Measurements from ENCODE around the gene CCDC186.

Gene CCDC186

DNA sequence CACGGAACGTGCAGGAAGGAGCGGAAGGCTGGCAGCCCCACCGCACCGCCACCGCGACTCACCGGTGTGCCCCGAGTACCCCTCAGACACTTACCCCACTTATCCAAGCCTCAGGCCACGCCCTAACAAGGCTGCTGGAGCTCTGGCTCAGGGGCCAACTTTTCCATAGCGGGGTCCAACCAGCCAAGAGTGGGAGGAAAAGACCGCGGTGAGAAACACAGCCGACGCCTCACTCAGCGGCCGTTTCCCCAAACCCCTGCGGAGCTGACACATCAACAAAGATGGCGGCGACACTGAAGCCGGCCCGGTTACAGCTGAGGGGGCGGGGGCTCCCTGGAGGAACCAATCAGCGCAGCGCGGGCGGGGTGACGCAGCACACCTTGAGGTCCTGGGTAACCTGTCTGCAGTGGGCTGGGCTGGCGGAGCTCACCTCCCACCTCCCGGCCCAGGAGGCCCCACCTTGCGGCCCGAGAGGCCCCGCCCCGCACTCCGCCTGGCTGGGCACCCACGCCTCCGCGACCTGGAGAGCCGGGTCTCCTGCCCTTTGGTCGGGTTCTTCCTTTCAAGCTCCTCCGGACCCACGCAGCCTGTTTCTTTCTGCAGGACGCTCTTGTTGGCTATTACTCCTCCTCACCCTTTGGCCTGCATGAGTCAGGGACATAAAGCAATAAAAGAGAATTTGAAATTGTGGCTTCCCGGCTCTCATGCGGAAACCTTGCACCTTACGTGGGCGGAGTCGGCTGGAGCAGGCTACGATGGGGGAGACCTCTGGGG lies at the start of gene CCDC186:
Gene CCDC186, minus strand, starts transcription at position 283 of the 774 bp plus-strand sequence. CDS start 10,935 bp downstream, outside the sequence.
- peak; percentile 98 for DNase-seq (ENCODE audit: low spot score)

DNA sequence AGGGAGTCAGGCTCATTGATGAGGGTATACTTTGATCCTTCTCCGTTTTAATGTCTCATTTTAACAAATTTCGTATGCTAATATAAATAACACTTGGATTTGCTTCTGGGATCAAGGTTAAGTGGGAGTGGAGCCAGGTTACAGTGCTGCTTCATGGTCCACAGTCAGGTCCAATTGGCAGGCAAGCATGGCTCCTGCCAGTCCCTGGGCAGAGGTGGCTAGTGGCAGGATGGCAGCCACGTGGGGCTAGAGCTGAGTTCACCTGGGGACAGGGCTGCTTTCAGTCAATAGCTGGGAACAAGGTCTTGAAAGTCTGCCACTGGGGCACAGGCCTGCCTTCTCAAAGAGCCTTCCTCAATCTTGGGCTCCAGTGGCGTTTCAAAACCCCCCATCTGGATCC lies 49.1 kb upstream of the CCDC186 start:
- DNase-seq (ENCODE audit: low spot score): no peak

DNA sequence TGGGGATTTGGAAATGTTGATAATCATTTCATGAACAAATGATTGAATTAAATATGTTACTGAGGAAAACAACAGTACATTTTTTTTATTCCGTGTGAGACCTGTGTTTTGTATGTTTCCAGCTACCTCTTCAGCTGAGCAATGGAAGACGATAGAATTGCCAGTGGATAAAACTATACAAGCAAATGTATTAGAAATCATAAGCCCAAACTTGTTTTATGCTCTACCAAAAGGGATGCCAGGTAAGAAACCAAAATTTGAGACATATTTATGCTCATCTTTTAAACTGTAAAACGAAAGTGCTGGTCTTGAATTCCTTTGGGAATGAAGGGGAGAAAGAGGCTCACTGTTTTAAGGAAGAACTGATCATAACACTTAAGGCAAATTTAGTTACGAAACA lies 47.2 kb upstream of the CCDC186 start:
- no peak for DNase-seq (ENCODE audit: low spot score)

DNA sequence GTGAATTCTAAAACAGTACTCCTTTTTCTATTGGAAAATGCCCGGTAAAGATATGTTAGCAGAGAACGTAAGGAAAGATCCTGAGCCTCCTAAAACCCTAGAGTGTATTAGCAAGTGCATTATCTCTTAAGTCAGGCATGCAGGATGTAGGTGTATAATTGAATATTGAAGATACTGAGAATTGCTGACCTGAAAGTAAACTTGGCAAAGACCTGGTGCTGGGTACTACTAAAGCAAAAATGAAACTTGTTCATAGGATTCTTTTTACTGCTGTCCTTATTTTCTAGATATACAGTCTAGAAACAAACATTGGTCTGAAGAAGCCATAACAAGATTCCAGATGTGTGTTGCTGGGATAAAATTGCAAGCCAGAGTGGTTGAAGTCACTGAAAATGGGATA lies 46.3 kb upstream of the CCDC186 start:
- no peak for DNase-seq (ENCODE audit: low spot score)

DNA sequence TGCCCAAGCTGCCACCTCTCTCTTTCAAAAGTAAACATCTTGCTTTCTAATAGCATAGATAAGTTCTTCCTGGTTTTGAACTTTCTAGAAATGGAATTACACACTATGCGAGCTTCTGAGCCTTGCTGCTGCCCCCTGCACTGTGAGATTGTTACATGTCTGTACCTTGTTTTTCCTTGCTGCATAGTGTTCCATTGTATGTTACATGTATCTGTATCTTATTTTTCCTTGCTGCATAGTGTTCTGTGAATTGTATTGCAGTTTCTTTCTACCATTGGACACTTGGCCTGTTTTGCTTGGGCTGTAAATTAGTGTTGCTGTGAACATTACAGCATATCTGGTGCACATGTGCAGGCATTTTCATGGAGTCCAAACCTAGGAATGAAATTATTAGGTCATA lies 41.0 kb upstream of the CCDC186 start:
- DNase-seq (ENCODE audit: low spot score): no peak

DNA sequence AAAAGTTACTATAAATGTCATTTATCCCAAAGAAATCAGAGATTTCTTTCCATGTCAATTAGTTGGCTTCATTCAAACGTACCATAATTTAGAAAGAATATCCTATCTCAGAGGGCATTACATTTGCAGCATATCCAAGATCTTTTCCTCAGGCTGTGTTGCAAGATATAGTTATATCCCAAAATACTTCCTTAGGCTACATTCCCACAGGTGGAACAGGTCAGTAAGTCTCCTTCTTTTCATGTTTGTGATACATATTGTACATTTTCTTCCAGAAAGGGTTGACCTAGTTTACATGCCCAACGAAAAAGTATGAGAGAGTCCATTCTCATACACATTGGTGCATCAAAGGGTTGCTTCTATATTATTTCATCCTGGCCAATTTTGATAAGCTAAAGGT lies 38.1 kb upstream of the CCDC186 start:
- no peak for DNase-seq (ENCODE audit: low spot score)

DNA sequence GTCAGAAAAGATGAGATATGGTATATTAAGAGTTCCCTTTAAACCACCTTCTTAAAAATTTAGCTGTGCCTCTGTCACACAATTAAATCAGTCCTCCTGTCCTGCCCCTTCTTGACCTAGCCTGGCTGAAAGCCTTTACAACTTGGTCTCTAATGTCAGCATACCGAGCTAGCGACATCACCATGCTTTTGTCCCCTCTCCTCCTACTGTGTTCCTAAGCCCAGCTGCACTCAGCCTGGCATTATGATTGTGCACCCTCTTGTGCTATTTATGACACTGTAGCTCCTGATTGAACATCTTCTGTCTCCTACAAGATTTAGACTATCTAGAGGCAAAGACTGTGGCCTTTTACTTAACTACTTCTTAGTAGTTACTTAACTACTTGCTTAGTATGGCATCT lies 34.3 kb upstream of the CCDC186 start:
- DNase-seq (ENCODE audit: low spot score): no peak

DNA sequence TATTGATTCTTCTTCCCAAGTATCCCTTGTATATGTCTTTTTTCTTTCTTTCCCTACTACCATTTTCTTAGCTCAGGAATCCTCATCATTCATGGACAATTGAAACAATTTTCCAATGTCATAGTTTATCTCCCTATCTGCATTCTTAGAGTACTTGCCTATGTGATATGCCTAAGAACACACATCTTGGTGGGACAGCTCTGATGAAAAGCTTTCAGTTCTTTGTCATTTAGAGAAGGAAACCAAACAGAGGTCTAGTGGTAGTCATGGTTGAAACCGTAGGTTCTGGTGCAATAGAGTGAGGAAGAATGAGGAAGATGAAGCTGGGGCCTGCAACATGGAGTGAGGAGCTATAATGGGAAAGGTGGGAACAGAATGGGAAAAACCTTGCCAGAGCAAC lies 33.3 kb upstream of the CCDC186 start:
- no peak for DNase-seq (ENCODE audit: low spot score)

DNA sequence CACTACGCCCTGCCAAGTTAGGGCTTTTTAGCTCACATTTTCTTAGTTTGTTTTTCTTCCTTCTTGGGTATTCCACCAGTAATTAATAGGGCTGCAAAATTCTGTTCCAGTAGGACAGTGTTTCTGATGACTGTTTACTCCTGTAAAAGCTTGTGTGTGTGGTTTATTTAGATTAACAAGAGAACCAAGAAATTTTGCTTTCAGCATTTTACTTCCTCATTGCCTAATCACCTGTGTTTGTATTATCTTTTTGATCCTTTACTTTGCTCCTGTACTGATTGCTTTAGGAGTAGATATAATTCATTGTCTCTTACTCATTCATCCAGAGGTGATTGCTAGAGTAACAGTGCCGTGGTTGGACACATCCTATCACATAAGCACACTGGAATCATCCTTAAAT lies 32.9 kb upstream of the CCDC186 start:
- DNase-seq (ENCODE audit: low spot score): no peak

DNA sequence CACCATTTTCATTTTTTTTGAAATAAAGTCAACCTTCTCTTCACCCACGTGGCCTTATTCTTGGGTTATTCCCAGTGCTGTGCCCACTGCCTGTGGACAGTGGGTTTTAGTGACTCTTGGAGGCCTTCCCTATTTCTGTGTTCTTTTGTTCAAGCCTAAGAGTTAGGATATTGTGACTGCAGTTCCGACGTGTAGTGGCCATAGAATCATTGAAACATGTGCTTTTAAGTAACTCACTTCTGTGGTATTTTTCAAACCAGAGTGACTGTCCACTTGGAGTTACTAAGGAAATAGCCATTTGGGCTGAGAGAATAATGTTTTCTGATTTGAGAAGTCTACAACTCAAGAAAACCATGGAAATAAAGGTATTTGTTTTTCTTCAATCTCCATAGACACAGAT lies 28.8 kb upstream of the CCDC186 start:
- DNase-seq (ENCODE audit: low spot score): no peak

DNA sequence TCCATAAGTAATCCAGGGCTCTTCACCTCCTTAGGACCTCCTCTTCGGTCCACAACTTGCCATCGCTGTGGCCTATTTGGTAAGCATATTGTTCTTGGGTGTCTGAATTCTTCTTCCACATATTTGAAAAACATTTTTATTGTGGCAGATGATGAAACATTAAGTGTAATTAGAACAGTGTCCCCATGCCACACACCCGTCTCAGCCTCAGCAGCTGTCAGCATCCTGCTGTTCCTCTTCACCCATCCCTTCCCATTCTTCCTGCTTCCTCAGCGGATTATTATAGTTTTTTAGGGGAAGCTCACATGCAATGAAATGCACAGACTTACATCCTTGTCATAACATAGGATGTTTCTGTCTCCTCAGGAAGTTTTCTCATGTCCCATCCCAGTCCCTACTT lies 25.2 kb upstream of the CCDC186 start:
- DNase-seq (ENCODE audit: low spot score): no peak

DNA sequence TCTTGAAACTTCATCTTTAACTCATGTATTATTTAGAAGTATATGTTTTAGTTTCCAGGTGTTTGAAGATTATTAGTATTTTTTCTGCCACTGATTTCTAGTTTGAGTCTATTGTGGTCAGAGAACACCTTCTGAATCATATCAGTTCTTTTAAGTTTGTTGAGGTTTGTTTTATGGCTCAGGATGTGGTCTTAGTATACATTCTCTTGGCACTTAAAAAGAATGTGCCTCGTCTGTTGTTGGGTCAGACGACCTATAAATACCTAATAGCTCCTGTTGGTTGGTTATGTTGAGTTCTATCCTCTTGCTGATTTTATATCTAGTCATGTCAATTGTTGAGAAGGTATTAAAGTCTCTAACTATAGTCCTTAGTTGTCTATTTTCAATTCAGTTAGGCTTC lies 21.1 kb upstream of the CCDC186 start:
- DNase-seq (ENCODE audit: low spot score): peak; percentile 95

DNA sequence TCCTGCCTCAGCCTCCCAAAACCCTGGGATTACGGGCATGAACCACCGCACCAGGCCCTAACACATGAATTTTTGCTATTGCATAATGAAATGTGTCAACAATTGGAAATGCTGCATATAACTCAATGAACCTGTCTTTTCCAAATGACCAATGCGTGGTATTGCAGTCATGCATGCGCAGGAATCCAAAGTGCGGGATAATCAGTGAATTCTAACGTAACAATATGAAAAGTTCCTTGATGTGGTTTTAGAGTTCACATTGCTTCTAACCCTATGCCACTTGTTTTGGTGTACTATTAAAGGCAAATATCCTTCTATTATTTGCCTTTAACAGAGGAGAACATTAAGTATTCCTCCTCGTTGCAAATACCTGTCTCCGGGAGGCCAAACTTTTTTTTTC lies 15.7 kb upstream of the CCDC186 start:
- DNase-seq (ENCODE audit: low spot score): peak; percentile 78

DNA sequence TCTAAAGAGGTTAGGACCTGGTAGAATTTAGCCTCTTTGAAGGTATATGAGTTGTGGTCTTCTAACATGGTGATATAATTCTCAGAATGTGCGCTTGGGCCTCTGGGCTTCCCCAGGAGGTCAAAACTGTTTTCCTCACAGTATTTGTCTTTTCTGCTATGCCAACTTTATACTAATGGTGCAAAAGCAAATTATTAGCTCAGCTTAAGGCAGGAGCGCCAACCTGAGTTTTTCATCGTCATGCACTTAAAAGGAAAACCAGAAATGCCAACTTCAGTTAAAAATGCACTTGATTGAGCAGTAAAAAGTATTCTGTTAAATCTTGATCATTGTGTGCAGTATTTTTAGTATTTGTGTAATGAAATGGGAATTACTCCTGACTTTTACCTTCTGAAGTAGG lies 14.9 kb upstream of the CCDC186 start:
- no peak for DNase-seq (ENCODE audit: low spot score)

DNA sequence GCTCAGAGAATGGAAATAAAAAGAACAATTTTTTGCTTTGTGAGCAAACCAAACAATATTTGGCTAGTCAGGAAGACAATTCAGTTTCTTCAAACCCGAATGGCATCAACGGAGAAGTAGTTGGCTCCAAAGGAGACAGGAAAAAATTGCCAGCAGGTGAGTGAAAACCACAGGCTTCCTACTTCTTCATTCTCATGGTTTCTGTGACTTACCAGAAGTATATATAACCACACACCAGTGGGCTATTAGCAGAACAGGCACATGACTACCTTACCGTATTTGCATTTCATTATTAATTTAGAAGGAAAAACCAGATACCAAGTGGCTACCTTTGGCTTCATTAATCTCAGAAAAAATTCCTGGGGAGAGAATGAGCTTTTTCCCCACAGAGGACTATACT lies 14.0 kb upstream of the CCDC186 start:
- no peak for DNase-seq (ENCODE audit: low spot score)

DNA sequence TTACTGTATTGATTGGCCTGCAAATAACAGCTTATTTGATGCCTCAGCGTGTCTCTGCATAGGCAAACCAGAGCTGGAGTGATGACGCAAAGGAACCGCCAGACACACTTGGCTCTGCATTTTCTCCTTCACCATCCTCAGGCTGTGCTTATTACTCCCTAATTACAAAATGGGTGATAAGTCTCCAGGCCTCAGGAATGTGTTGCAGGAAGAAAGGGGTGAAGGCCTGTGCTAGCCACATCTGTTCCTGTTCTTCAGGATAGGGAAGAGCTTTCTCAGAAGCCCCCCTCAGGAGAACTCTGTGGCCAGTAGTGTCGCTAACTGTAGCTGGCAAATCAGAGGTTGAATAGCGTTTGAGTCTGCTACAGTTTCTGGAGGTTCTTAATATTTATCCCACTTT lies 10.3 kb upstream of the CCDC186 start:
- no peak for DNase-seq (ENCODE audit: low spot score)

DNA sequence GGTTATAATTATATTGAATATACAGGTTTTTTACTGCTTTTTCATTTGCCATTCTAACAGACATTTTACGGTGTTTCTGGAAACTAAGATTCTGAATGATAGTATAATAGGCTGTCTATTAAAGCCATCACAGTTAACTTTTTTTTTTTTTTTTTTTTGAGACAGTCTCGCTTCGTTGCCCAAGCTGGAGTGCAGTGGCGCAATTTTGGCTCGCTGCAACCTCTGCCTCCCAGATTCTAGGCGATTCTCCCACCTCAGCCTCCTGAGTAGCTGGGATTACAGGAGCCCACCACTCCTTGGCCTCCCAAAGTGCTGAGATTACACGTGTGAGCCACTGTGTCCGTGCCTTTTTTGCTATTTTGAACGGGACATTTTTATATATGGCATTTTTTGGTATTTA lies 9.6 kb upstream of the CCDC186 start:
- no peak for DNase-seq (ENCODE audit: low spot score)

DNA sequence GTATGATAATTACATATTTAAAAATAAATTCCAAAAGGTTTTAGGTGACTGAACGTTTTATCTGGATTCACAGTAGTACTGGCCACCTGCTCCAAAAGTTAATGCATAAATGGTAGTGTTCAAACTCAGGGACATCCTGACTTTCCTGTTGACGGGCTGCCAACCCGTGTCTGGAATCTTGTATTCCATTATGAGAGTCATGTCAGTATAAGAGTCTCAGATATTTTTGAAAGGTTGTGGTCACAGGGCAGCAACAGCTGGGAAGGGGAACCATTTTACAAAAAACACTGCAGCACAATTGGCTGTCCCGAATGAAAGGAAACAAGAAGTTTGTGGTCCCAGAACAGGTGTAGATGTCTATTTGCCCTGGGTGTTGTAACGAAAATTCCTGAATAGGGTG lies 8.0 kb upstream of the CCDC186 start:
- peak; percentile 91 for DNase-seq (ENCODE audit: low spot score)

DNA sequence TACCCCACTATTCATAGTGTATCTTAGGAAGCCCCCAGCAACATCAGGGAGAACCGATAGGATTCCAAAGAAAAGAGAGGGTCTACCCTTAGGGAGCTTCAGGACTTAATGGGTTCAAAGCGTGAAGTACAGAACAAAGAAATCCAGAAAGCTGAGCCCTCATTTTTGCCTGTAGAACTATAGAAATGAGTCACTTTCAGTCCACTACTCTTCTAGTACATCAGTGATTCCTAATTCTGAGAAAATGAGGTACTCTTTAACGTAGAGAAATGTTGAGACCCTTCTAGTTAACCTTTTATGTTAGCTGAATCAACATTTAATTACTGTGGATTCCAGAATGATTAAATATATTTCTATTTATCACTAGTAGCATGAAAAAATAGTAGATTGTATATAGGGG lies 6.9 kb upstream of the CCDC186 start:
- no peak for DNase-seq (ENCODE audit: low spot score)

DNA sequence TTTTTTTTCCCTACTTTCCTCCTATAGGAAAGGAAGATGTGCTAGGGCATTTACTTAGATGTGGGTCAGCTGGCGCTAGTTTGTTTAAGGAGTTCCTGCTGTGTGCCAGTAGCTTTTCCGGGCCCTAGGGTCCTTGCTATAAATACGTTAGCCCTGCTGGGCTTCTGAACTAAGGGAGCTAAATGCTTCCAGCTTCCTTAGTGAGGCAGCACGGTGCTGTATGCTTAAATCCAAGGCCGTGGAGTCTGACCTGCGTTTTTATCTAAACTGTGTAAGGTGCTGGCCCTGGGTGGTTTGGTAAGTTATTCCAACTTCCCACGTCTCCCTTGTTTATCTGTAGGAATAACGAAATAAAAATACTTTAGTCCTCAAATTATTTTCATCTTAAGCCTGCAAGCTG lies 5.7 kb upstream of the CCDC186 start:
- DNase-seq (ENCODE audit: low spot score): no peak

DNA sequence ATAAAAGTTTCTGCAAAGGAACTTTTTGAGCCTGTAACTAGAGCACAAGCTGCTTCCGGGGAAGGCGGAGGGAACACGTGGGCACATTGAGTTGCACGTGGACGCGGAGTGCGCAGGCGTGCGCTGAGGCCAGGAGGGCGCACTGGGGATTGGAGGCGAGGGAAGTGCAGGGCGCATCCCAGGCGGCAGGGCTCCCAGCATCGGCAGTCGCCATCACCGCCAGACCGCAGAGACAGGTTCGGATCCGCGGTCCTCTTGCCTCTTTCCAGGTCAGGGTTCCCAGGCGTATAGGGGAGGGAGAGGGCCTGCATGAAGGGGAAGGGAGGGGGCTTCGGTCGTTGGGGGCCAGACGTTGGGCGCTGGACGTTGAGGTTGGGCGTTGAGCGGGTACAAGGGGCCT lies 5.1 kb upstream of the CCDC186 start, which contains the start of gene TDRD1:
Gene TDRD1, plus strand, starts transcription at position 206 of the 400 bp plus-strand sequence. CDS start 8,479 bp downstream, outside the sequence.
- no peak for DNase-seq (ENCODE audit: low spot score)

DNA sequence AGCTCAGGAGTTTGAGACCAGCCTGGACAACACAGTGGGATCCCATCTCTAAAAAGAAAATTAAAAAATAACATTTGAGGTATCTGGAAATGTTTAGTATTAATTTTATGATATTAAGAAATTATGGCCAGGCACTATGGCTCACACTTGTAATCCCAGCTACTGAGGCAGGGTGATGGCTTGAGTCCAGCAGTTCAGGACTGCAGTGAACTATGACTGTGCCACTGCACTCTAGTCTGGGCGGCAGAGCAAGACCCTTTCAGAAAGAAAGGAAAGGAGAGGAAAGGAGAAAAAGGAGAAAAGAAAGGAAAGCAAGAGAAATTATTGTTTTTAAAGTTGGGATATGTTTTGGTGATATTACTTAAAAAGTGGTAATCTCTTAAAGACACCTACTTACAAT lies 2.5 kb upstream of the CCDC186 start:
- no peak for DNase-seq (ENCODE audit: low spot score)

DNA sequence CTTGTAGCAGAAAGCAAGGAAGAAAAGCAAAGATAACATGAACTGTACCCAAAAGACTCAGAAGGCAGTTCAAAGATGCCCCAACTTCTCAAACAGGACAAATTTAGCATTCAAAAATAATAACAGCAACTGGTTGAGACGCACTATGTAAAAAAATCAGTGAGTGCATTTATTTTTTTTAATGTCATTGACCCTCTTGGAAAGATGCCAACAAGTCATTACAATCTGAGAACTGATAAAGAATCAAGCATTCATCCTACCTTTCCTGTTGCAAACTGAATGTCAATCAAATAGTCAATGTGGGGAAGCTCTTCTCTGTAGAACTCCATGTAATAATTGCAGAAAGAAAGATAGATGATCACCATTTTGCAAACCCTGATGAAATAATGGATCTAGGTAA lies 1.7 kb upstream of the CCDC186 start:
- DNase-seq (ENCODE audit: low spot score): no peak

DNA sequence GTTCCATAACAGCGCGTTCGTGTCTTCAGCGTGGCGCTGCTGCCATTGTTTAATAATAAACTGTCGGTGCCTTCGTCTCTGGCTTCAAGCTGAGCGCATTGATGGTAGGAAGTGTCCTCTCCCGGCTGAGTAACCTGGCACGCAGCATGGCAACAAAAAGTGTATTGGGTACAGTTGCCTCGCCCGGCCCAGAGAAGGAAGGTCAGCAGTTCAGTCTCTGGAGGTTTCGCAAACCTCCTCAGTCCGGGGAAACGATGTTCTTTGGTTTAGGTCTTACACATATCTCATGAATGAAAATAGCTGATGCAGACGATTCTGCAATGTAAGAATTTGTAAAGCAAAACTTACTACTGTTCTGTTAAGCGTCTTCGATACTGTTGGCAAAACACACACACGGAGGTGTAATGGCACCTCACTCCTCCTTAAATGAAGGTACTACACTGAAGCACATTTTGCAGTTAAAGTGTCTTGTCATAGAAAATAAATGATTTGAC lies 739 bp upstream of the CCDC186 start:
- no peak for DNase-seq (ENCODE audit: low spot score)
